ENCODE measurements around the gene FILIP1L.

FILIP1L gene

DNA sequence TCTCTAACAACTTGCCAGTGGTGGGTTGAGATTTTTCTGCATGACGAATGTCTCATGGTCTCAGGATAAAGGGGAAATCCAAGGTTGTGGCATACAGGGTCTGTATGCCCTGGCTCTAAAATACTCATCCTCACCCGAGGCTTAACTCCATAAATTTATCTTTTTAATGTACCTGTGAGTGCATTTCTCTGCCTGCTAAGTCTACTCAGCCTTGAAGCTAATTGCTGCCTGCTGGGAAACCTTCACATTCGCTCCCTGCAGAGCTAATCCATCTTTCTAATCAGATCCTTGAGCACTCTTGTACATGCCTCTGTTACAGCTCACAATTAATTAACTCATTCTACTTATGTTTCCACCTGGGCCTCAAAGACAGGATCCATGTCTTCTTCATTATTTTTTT, 202.9 kb downstream of the FILIP1L start:
- H3K4me3 ChIP-seq (ENCODE audit: low read depth, low read length), result no peak overlapping the region
- in situ Hi-C loops (cut with HindIII; ENCODE audit: low sequenced_read_pairs), result no loop called here
- TF ChIP-seq CTCF (IDR thresholded peaks at IDR 0.05; ENCODE audit: low read depth, low read length), result no peak
- no peak for DNase-seq (ENCODE audit: low read depth, low spot score)

GRCh38 chr3:99910752-99911290, 203.5 kb downstream of the FILIP1L start:
- in situ Hi-C loops (cut with HindIII; ENCODE audit: low sequenced_read_pairs), result no loop called here
- no peak overlapping the region for H3K4me3 ChIP-seq (ENCODE audit: low read depth, low read length)
- DNase-seq (ENCODE audit: low read depth, low spot score), result no peak
- no peak for TF ChIP-seq CTCF (IDR thresholded peaks at IDR 0.05; ENCODE audit: low read depth, low read length)

DNA sequence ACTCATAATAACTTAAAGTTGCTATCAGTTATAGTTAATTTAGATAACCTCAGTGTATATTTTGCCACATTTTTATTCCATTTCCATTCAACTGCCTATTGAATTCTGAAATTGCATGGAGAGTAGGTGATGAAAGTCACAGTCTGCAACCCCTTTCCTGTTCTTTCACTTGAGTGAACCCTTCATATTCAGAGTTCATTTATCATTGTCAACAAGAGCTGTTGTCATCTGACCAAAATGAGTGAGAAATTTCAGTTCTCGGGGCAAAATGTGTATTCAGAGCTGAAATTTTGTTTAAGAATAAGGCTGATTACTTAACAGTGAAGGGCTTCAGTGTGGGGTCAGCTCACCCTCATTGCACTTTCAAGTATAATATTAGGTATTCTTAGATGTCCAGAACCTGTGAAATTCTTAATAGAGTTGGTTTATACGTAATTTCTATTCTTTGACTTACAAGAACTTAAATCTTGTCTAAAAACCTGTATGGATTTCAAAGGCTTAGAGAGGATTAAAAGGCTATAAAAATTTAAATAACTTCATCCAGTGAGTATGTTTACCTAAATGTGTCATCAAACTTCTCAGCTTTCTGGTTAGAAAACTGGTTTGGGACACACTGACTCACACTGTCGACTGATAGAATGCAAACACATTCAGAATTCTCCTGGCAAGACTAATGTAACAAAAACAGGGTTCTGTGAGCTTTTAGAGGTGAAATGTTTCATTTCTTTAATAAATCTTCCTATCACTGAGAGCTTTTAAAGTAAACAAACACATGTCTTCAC, 204.4 kb downstream of the FILIP1L start:
- H3K4me3 ChIP-seq (ENCODE audit: low read depth, low read length), result no peak overlapping the region
- no peak for TF ChIP-seq CTCF (IDR thresholded peaks at IDR 0.05; ENCODE audit: low read depth, low read length)
- peak; percentile 72 for DNase-seq (ENCODE audit: low read depth, low spot score)
- in situ Hi-C loops (cut with HindIII; ENCODE audit: low sequenced_read_pairs), result no loop called here

DNA sequence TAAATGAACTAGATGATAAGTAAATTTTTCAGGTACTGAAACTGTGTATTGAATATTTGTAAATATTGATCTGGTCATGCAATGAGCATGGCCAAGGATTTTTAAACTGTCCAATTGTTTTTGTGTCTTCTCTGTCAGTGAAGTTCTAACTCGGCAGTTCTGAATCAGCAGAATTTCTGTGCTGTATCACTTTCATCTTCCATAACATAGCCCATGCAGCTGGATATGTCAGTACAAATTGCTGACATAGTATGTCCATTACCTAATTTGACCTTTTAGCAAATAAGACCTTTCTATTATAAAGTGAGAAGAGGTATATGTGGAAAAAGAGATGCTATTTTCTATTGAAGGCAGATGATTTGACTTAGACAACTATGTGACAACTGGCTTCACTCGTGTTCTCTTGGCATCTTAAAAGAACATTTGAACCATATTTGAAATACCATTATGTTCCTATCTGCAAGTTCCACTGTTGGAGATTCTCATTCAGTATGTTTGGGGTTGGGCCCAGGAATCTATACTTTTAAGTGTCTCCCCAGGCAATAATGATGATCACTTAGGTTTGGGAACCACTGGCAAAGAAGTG, 206.2 kb downstream of the FILIP1L start:
- in situ Hi-C loops (cut with HindIII; ENCODE audit: low sequenced_read_pairs), result no loop called here
- TF ChIP-seq CTCF (IDR thresholded peaks at IDR 0.05; ENCODE audit: low read depth, low read length), result no peak
- DNase-seq (ENCODE audit: low read depth, low spot score), result no peak

DNA sequence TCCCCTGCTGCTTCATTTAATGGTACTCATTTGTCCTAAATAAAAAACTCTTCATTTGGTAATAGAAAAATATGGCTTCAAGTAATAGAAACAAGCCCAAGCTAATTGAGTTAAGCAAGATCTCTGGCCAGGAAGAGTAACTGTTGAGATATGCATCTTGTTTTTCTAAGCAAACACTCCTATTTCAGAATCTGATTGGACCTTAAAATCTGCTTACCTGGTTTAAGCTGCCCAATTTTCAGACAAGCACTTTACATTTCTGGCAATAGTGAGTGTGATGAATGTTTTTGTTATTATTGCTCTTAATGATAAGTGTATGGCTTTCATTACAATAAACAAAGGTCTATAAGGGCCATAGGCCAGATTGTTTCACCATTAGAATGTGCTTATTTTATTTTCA, 210.4 kb downstream of the FILIP1L start:
- in situ Hi-C loops (cut with HindIII; ENCODE audit: low sequenced_read_pairs), result no loop called here
- no peak for DNase-seq (ENCODE audit: low read depth, low spot score)
- no peak for TF ChIP-seq CTCF (IDR thresholded peaks at IDR 0.05; ENCODE audit: low read depth, low read length)
- H3K4me3 ChIP-seq (ENCODE audit: low read depth, low read length), result no peak overlapping the region

More for the DNA sequence above, 206.2 kb downstream of the FILIP1L start:
- no peak overlapping the region for H3K4me3 ChIP-seq (ENCODE audit: low read depth, low read length)

GRCh38 chr3:99902091-99902490, 212.2 kb downstream of the FILIP1L start:
- peak; percentile 45 for DNase-seq (ENCODE audit: low read depth, low spot score)
- in situ Hi-C loops (cut with HindIII; ENCODE audit: low sequenced_read_pairs), result no loop called here
- H3K4me3 ChIP-seq (ENCODE audit: low read depth, low read length), result no peak overlapping the region
- TF ChIP-seq CTCF (IDR thresholded peaks at IDR 0.05; ENCODE audit: low read depth, low read length), result no peak
